ENCODE data around the gene ASTN2. TPM values are rescaled to one million over a fixed set of nuclear protein-coding genes. Genes with fewer than 3 reads are reported as not detected.
"Not testable (repeated sequence)": the region's sequence is repeated elsewhere in the genome, so short reads cannot be mapped to it uniquely, and the experiment has no call there.

Gene ASTN2
- total and polyA plus RNA-seq, 2 experiments from 2014 or later, result 5.8 to 7.5 TPM

DNA sequence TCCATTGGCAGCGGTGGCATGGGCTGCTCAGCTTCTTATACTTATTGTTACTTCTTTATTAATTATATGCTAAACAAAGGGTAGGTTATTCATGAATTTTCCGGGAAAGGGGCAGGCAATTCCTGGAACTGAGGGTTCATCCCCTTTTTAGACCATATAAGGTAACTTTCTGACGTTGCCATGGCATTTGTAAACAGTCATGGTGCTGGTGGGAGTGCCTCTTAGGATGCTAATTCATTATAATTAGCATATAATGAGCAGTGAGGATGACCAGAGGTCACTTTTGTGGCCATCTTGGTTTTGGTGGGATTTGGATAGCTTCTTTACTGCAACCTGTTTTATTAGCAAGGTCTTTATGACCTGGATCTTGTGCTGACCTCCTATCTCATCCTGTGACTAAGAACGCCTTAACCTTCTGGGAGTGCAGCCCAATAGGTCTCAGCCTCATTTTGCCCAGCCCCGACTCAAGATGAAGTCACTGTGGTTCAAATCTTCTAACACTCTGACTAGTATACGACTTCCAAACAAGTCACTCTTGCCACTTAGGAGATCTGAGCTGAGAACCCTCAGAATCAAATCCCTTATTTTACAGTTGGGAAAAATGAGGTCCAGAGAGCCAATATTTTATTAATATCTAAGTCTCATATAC, 490.3 kb downstream of the ASTN2 start:
- no peaks in the 10 kb centered on the region for H3K36me3 ChIP-seq (ENCODE audit: low read depth)
- H3K4me3 ChIP-seq, result no peak overlapping the region
- H4K20me1 ChIP-seq (ENCODE audit: insufficient read depth), result no peaks in the 10 kb centered on the region
- no peak overlapping the region for H3K4me2 ChIP-seq (ENCODE audit: unreplicated experiment)
- no peak for DNase-seq
- no peaks in the 10 kb centered on the region for H3K79me2 ChIP-seq (ENCODE audit: insufficient read depth)
- 0 out of 2 replicates have a peak, but pooled peaks cover 8% of the 10 kb centered on the region for H3K27me3 ChIP-seq (replicated peaks; ENCODE audit: insufficient read depth)
- 38 to 41% methylated on average over 6 of the region's 6 CpGs for WGBS, 2 experiments (ENCODE audit: low coverage in 1 of 2, low lambda C conversion rate in 2 of 2, missing lambda C conversion rate in 2 of 2)
- no peaks in the 10 kb centered on the region for H3K9me3 ChIP-seq (ENCODE audit: low read depth)
- H3K4me1 ChIP-seq (ENCODE audit: insufficient read depth), result no peaks in the 10 kb centered on the region
- H3K9ac ChIP-seq, result no peak overlapping the region
- in situ Hi-C loops (cut with MboI), result no loop called here
- H3F3A ChIP-seq (ENCODE audit: insufficient read depth), result no peaks in the 10 kb centered on the region
- no peaks in the 10 kb centered on the region for H3K9me2 ChIP-seq (ENCODE audit: insufficient read depth)
- H2AFZ ChIP-seq, result no peak overlapping the region
- no peak overlapping the region for H3K27ac ChIP-seq
- TF ChIP-seq EZH2phosphoT487 (IDR thresholded peaks at IDR 0.05; ENCODE audit: insufficient read depth, low read depth), result no peak
- TF ChIP-seq EZH2 (IDR thresholded peaks at IDR 0.05; ENCODE audit: insufficient read depth, poor library complexity, severe bottlenecking), result no peak

GRCh38 chr9:116917895-116918508, 496.9 kb downstream of the ASTN2 start:
- H3K9ac ChIP-seq; H4K20me1 ChIP-seq (ENCODE audit: insufficient read depth); H3K4me3 ChIP-seq; H3F3A ChIP-seq (ENCODE audit: insufficient read depth); H3K79me2 ChIP-seq (ENCODE audit: insufficient read depth); H3K4me1 ChIP-seq (ENCODE audit: insufficient read depth); H3K36me3 ChIP-seq (ENCODE audit: low read depth); H3K9me2 ChIP-seq (ENCODE audit: insufficient read depth); in situ Hi-C loops (cut with MboI); H3K27ac ChIP-seq; H3K9me3 ChIP-seq (ENCODE audit: low read depth); DNase-seq; H2AFZ ChIP-seq; H3K4me2 ChIP-seq (ENCODE audit: unreplicated experiment); H3K27me3 ChIP-seq (replicated peaks; ENCODE audit: insufficient read depth): not testable (repeated sequence)
- WGBS, 2 experiments (ENCODE audit: low coverage in 1 of 2, low lambda C conversion rate in 2 of 2, missing lambda C conversion rate in 2 of 2), result 65 to 66% methylated on average over 3 of the region's 3 CpGs

DNA sequence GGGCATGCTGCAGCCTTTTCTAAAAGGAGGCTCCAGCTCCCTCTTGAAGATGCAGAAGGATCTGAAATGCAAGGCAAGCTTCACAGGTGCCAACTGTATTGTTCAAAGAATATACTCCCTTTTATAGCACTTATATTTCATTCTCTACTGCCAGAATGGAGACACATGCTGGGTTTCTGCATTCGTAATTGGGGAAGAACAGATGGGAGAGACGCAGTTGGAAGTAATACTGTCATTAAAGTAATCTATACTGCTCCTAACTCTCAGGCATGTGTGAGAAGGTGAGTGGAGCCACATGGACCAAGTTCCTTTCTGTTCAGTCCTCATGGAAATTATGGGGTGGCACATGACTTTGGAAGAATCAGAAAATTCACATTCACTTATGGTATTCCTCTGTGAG, 501.3 kb downstream of the ASTN2 start:
- 41 to 45% methylated on average over 2 of the region's 2 CpGs for WGBS, 2 experiments (ENCODE audit: low coverage in 1 of 2, low lambda C conversion rate in 2 of 2, missing lambda C conversion rate in 2 of 2)
- Histone ChIP-seq H4K20me1 (ENCODE audit: insufficient read depth) (no peaks in the 10 kb centered on the region), H3K36me3 (ENCODE audit: low read depth) (no peaks in the 10 kb centered on the region), H3F3A (ENCODE audit: insufficient read depth) (no peaks in the 10 kb centered on the region), H3K27ac (no peak overlapping the region), H3K79me2 (ENCODE audit: insufficient read depth) (no peaks in the 10 kb centered on the region), H3K9me2 (ENCODE audit: insufficient read depth) (no peaks in the 10 kb centered on the region), H2AFZ (no peak overlapping the region), H3K27me3 (replicated peaks; ENCODE audit: insufficient read depth) (no peaks in the 10 kb centered on the region), H3K9ac (no peak overlapping the region), H3K4me2 (ENCODE audit: unreplicated experiment) (no peak overlapping the region), H3K4me1 (ENCODE audit: insufficient read depth) (no peaks in the 10 kb centered on the region), H3K9me3 (ENCODE audit: low read depth) (no peaks in the 10 kb centered on the region), H3K4me3 (no peak overlapping the region)
- in situ Hi-C loops (cut with MboI), result no loop called here
- no peak for DNase-seq
- no peak for TF ChIP-seq EZH2phosphoT487 (IDR thresholded peaks at IDR 0.05; ENCODE audit: insufficient read depth, low read depth)
- no peak for TF ChIP-seq EZH2 (IDR thresholded peaks at IDR 0.05; ENCODE audit: insufficient read depth, poor library complexity, severe bottlenecking)

- Histone ChIP-seq H3K79me2 (ENCODE audit: insufficient read depth) (no peaks in the 10 kb centered on the region), H4K20me1 (ENCODE audit: insufficient read depth) (no peaks in the 10 kb centered on the region), H3K27ac (no peak overlapping the region), H3K9me2 (ENCODE audit: insufficient read depth) (no peaks in the 10 kb centered on the region), H3K4me1 (ENCODE audit: insufficient read depth) (no peaks in the 10 kb centered on the region), H3K27me3 (replicated peaks; ENCODE audit: insufficient read depth) (no peaks in the 10 kb centered on the region; the same call in 1 of the 2 replicates), H3K36me3 (ENCODE audit: low read depth) (no peaks in the 10 kb centered on the region), H3F3A (ENCODE audit: insufficient read depth) (no peaks in the 10 kb centered on the region), H2AFZ (no peak overlapping the region), H3K4me2 (ENCODE audit: unreplicated experiment) (no peak overlapping the region), H3K9me3 (ENCODE audit: low read depth) (no peaks in the 10 kb centered on the region), H3K9ac (no peak overlapping the region), H3K4me3 (no peak overlapping the region)
- TF ChIP-seq EZH2 (IDR thresholded peaks at IDR 0.05; ENCODE audit: insufficient read depth, poor library complexity, severe bottlenecking) (no peak), EZH2phosphoT487 (IDR thresholded peaks at IDR 0.05; ENCODE audit: insufficient read depth, low read depth) (no peak)
- WGBS, 2 experiments (ENCODE audit: low coverage in 1 of 2, low lambda C conversion rate in 2 of 2, missing lambda C conversion rate in 2 of 2), result 46 to 51% methylated on average over 10 of the region's 10 CpGs
- in situ Hi-C loops (cut with MboI), result no loop called here
- DNase-seq, result no peak
Measured at GRCh38 chr9:116910201-116910600, 504.7 kb downstream of the ASTN2 start.

Measured in GM23248 (cell line).